PC-3 (cell line): ENCODE measurements around the gene B4GALT5.

Source experiments
- CTCF ChIP-seq: fragments of 300-600 bp; sonication (generic); conservative IDR thresholded peaks from 2 replicates; pipeline ENCODE4 v1.5.1; 2017; ENCODE audit warnings: antibody characterized with exemption, low read depth, mild to moderate bottlenecking, low read length
- EZH2 ChIP-seq: fragments of 300-600 bp; sonication (generic); IDR thresholded peaks from one replicate; pipeline ENCODE4 v1.6.1; 2017; ENCODE audit warnings: antibody characterized with exemption, mild to moderate bottlenecking, low read length; ENCODE audit not compliant: unreplicated experiment
- EZH2phosphoT487 ChIP-seq: fragments of 300-600 bp; sonication (generic); IDR thresholded peaks from 2 replicates; pipeline ENCODE4 v1.6.1; 2018; ENCODE audit warnings: mild to moderate bottlenecking, antibody characterized with exemption, low read length, borderline replicate concordance

GRCh38 chr20:49646126-49646525 is 67.6 kb downstream of the B4GALT5 start:
- TF ChIP-seq CTCF (no peak), EZH2 (no peak), EZH2phosphoT487 (no peak)
